ENCODE measurements around the gene MFSD12. TPM values are rescaled to one million over a fixed set of nuclear protein-coding genes. Genes with fewer than 3 reads are reported as not detected.

MFSD12 gene
- total RNA-seq, 1 donor from 2014 or later: 76.9 TPM

- Mint-ChIP-seq H3K4me1 (peaks cover 7% of the 10 kb centered on the region), H3K27ac (no peak overlapping the region), H3K27me3 (no peaks in the 10 kb centered on the region), H3K36me3 (ENCODE audit: low read depth) (peaks cover 29% of the 10 kb centered on the region), H3K9me3 (no peaks in the 10 kb centered on the region), H3K4me3 (no peak overlapping the region)
- ChIA-PET CTCF (interaction anchor here (4.3 kb wide), 1 partner anchor 13 kb away, joined by 37 read pairs; the partner anchor contains the start of gene MFSD12), POLR2A (interaction anchor here (1.9 kb wide), 1 partner anchor 14 kb away, joined by 13 read pairs; the partner anchor contains the start of gene MFSD12)
- DNase-seq (no peak), ATAC-seq (ENCODE audit: low read depth) (no peak)
- TF ChIP-seq CTCF (IDR thresholded peaks at IDR 0.05): no peak
- intact Hi-C loops (cut with micrococcal nuclease): loop anchor here (2.0 kb wide), 1 partner anchor 15 kb away; no protein-coding TSS in a partner anchor
Observed at GRCh38 chr19:3543150-3544057, 14.0 kb downstream of the MFSD12 start.

GRCh38 chr19:3539756-3540118 is 17.6 kb downstream of the MFSD12 start:
- Mint-ChIP-seq H3K4me1 (no peaks in the 10 kb centered on the region), H3K36me3 (ENCODE audit: low read depth) (peaks cover 32% of the 10 kb centered on the region), H3K27ac (no peak overlapping the region), H3K4me3 (no peak overlapping the region), H3K27me3 (no peaks in the 10 kb centered on the region), H3K9me3 (no peaks in the 10 kb centered on the region)
- CTCF ChIA-PET: no interaction called here
- DNase-seq (no peak), ATAC-seq (ENCODE audit: low read depth) (no peak)
- no peak for TF ChIP-seq CTCF (IDR thresholded peaks at IDR 0.05)
- intact Hi-C loops (cut with micrococcal nuclease): no loop called here
- POLR2A ChIA-PET: interaction anchor here (0.6 kb wide), 2 partner anchors 68 to 589 kb away, joined by 3 read pairs; no protein-coding TSS in a partner anchor

GRCh38 chr19:3538965-3539755 is 18.2 kb downstream of the MFSD12 start, which contains the start of gene TEKTIP1:
Gene TEKTIP1 (plus strand): TSS chr19:3539174. CDS start chr19:3539178, 4 bp downstream.
- H3K27ac Mint-ChIP-seq: no peak within 1 kb of the TSS
- ChIA-PET CTCF (no interaction called here), POLR2A (interaction anchor here (0.6 kb wide), 1 partner anchor 68 kb away, joined by 3 read pairs; no protein-coding TSS in a partner anchor)
- no peak for DNase-seq
- TF ChIP-seq CTCF (IDR thresholded peaks at IDR 0.05): no peak
- H3K4me3 Mint-ChIP-seq: no peak within 1 kb of the TSS
- no peak for ATAC-seq (ENCODE audit: low read depth)
- intact Hi-C loops (cut with micrococcal nuclease): no loop called here
- peaks cover 37% of the 10 kb centered on the region for H3K36me3 Mint-ChIP-seq (ENCODE audit: low read depth)
- H3K27me3 Mint-ChIP-seq: no peaks in the 10 kb centered on the region
- H3K9me3 Mint-ChIP-seq: no peaks in the 10 kb centered on the region
- no peaks in the 10 kb centered on the region for H3K4me1 Mint-ChIP-seq

- H3K36me3 Mint-ChIP-seq (ENCODE audit: low read depth): peaks cover 44% of the 10 kb centered on the region
- POLR2A ChIA-PET: no interaction called here
- CTCF ChIA-PET: no interaction called here
- H3K4me1 Mint-ChIP-seq: no peaks in the 10 kb centered on the region
- no peak overlapping the region for H3K4me3 Mint-ChIP-seq
- H3K9me3 Mint-ChIP-seq: no peaks in the 10 kb centered on the region
- intact Hi-C loops (cut with micrococcal nuclease): no loop called here
- DNase-seq: no peak
- ATAC-seq (ENCODE audit: low read depth): no peak
- H3K27ac Mint-ChIP-seq: no peak overlapping the region
- no peak for TF ChIP-seq CTCF (IDR thresholded peaks at IDR 0.05)
- H3K27me3 Mint-ChIP-seq: no peaks in the 10 kb centered on the region
Observed at GRCh38 chr19:3538258-3538929, 19.0 kb downstream of the MFSD12 start.

Data from activated B cell treated with CpG ODN at 0.5 μM for 24 hours (primary cell).